Omental fat pad (tissue), 4 donors: ENCODE results near the gene PIP5K1B. TPM values are rescaled to one million over a fixed set of nuclear protein-coding genes. Genes with fewer than 3 reads are reported as not detected.

Source experiments
- ATAC-seq: fragments of 150-250 bp; one replicate; pipeline ENCODE4 v1.9.1; 2016; ENCODE audit warnings: mild to moderate bottlenecking, moderate library complexity; ENCODE audit not compliant: low FRiP score
- DNase-seq: peaks from one replicate; pipeline ENCODE4 v3.0.0-alpha.2; 2019; ENCODE audit warnings: low spot score
- CTCF ChIP-seq, 3 donors: fragments of 450-650 bp; IDR thresholded peaks; one replicate each; pipeline ENCODE4 v1.5.1; 2016 to 2017; ENCODE audit warnings: antibody characterized with exemption in 3 of 3, mild to moderate bottlenecking in 3 of 3, moderate library complexity in 2 of 3
- total RNA-seq, 4 donors: library from RNA; depleted of rRNA; stranded (reverse); fragments of >200 nt; gene quantifications; one replicate each; pipeline ENCODE4 v1.1.0, GENCODE V29; 2016

Gene PIP5K1B
- total RNA-seq, 4 donors from 2014 or later: 1.9 to 14.3 (median 3.2) TPM

- no peak for ATAC-seq
- no peak for TF ChIP-seq CTCF (IDR thresholded peaks at IDR 0.05)
- DNase-seq: no peak
These were observed 37.3 kb downstream of the PIP5K1B start for GRCh38 chr9:68742333-68742730.

- TF ChIP-seq CTCF (IDR thresholded peaks at IDR 0.05): no peak
- DNase-seq: no peak
- no peak for ATAC-seq
These were observed 39.4 kb downstream of the PIP5K1B start for GRCh38 chr9:68744426-68744825.

- ATAC-seq (no peak), DNase-seq (no peak)
- TF ChIP-seq CTCF (IDR thresholded peaks at IDR 0.05): no peak
These were observed 41.5 kb downstream of the PIP5K1B start for GRCh38 chr9:68746525-68746924.

GRCh38 chr9:68747043-68747533 lies 42.0 kb downstream of the PIP5K1B start:
- DNase-seq (no peak), ATAC-seq (peak; percentile 76)
- TF ChIP-seq CTCF (IDR thresholded peaks at IDR 0.05): no peak

GRCh38 chr9:68749135-68749534 lies 44.1 kb downstream of the PIP5K1B start:
- TF ChIP-seq CTCF (IDR thresholded peaks at IDR 0.05): no peak
- no peak for ATAC-seq
- DNase-seq: no peak

GRCh38 chr9:68749579-68750159 lies 44.6 kb downstream of the PIP5K1B start:
- ATAC-seq (no peak), DNase-seq (no peak)
- no peak for TF ChIP-seq CTCF (IDR thresholded peaks at IDR 0.05)

GRCh38 chr9:68750255-68750654 lies 45.2 kb downstream of the PIP5K1B start:
- DNase-seq (no peak), ATAC-seq (no peak)
- no peak for TF ChIP-seq CTCF (IDR thresholded peaks at IDR 0.05)
